GM21360 (cell line): ENCODE results near the gene RERE.

Experiments
- ATAC-seq: cut with Tn5 transposase; IDR thresholded peaks from one replicate; pipeline ENCODE4 v1.9.1; 2021; ENCODE audit warnings: mild to moderate bottlenecking, moderate library complexity; ENCODE audit not compliant: unreplicated experiment

The RERE gene

GRCh38 chr1:8670371-8670818 is 147.0 kb downstream of the RERE start:
- no peak for ATAC-seq

- no peak for ATAC-seq
Observed at GRCh38 chr1:8669606-8670335, 147.7 kb downstream of the RERE start.

GRCh38 chr1:8667869-8668594 is 149.4 kb downstream of the RERE start:
- no peak for ATAC-seq

GRCh38 chr1:8666389-8667167 is 150.9 kb downstream of the RERE start:
- ATAC-seq = no peak

- ATAC-seq = no peak
Observed at GRCh38 chr1:8665833-8666232, 151.6 kb downstream of the RERE start.

GRCh38 chr1:8664887-8665286 is 152.6 kb downstream of the RERE start:
- no peak for ATAC-seq

GRCh38 chr1:8663915-8664329 is 153.5 kb downstream of the RERE start:
- ATAC-seq = no peak

- no peak for ATAC-seq
Observed at GRCh38 chr1:8663090-8663802, 154.2 kb downstream of the RERE start.

GRCh38 chr1:8662380-8663072 is 154.9 kb downstream of the RERE start:
- no peak for ATAC-seq

- no peak for ATAC-seq
Observed at GRCh38 chr1:8661185-8662110, 156.0 kb downstream of the RERE start.

- ATAC-seq = no peak
Observed at GRCh38 chr1:8660411-8660828, 157.0 kb downstream of the RERE start.

GRCh38 chr1:8659593-8659992 is 157.8 kb downstream of the RERE start:
- no peak for ATAC-seq

- no peak for ATAC-seq
Observed at GRCh38 chr1:8653878-8654277, 163.6 kb downstream of the RERE start.

GRCh38 chr1:8652467-8653046 is 164.9 kb downstream of the RERE start:
- no peak for ATAC-seq

- no peak for ATAC-seq
Observed at GRCh38 chr1:8651962-8652361, 165.5 kb downstream of the RERE start.

GRCh38 chr1:8651236-8651890 is 166.1 kb downstream of the RERE start:
- ATAC-seq = no peak

- ATAC-seq = no peak
Observed at GRCh38 chr1:8649875-8650274, 167.6 kb downstream of the RERE start.

GRCh38 chr1:8649027-8649426 is 168.4 kb downstream of the RERE start:
- ATAC-seq = no peak
